ENCODE data around the gene RNF150.

The RNF150 gene

DNA sequence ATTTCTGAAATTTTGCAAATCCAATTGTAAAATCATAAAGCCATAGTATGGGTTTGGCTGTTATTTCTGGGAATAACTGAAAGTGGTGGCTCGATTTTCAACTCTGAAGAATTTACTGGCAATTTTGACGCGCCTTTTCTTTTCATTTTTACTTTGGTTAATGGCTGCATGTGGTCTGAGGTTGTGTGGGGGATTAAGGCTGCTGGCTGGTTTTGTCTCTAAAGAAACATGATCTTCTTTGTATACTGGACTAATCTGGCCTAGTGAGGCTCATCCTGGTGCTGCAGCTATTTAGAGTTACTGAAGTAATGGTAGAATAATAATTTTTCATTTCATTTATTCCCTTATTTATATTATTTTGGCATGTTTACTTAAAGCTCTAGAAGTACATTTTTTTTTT, 164.0 kb downstream of the RNF150 start:
- no peak for DNase-seq

DNA sequence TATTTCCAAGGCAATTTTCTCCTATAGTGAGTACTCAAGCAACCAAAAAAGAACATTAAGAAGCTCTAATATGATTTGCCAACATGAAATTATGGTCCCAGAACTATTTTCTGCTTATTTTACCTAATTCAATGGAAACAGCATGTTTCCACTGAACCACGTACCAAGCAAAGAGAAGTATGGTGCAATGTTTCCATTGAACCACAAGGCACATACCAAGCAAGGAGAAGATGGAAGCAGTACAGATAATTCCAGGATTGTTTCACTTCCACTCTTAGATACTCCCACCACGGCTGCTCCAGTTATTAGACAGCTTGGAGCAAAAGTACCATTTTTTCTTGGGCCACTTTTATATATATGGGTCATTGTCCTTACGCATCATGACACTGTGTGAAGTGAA, 164.9 kb downstream of the RNF150 start:
- no peak for DNase-seq

DNA sequence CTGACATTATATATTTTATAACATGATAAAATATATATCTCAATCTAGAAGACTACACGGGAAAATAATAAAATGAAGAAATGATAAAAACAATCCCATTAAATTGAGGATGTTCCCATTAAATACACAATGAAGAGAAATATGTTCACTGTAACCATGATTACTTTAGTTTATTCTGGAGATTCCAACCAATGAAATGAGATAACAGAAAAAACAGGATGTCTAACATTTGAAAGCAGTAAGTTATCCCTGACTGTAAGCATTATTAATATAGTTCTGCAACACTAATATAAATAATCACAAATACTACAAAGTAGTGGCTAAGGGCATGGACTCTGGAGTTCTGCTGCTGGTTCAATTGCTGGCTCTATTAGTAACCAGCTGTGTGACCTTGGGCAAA, 169.4 kb downstream of the RNF150 start:
- no peak for DNase-seq

DNA sequence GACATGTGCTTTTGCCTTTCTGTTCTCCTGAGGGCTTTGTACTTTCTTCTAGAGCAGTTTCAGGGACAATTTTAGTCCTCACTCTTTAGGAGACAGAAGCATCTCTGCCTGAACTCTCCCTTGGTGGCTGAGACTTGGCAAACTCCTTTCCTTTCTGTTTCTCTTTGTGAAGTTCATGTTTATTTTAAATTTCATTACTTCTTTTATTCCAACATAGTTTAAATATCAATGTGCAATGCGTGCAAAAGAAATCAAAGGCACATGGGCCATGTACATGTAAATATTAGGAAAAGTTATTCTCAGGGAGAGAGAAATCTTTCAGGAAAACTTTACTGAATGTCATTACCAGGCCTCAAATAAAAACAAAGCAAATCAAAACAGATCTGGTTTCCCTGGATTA, 177.6 kb downstream of the RNF150 start:
- peak; percentile 61 for DNase-seq

DNA sequence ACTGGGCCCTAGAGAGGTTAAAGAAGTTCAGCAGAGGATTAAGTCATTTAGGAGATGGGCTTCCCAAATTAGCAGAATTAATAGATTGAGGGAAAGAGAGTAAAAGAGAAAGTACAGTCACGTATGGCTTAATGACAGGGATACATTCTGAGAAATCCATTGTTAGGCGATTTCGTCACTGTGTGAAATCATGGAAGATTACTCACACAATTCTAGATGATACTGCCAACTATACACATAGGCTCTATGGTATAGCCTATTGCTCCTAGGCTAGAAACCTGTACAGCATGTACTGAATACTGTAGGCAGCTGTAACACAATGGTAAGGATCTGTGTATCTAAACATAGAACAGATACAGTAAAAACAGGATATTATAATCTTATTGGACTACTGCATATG, 180.6 kb downstream of the RNF150 start:
- no peak for DNase-seq

DNA sequence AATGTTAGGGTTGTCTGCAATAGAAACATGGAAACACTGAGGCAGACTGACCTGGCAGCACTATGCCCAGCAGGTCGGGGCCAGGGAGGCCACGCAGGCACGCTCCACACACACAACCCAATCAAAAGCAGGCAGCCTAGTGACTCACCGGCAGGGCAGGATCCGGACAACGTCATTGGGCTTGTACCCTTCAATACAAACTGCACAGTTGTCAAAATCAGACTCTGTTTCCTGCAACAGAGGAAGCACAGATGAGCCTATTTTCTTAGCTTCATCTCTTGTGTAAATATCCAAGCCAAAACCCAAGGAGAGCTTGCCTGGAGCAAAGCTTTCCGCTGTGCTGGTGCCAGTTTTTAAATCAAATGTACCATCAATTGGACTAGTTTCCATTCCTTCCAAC, 185.8 kb downstream of the RNF150 start:
- DNase-seq = no peak

DNA sequence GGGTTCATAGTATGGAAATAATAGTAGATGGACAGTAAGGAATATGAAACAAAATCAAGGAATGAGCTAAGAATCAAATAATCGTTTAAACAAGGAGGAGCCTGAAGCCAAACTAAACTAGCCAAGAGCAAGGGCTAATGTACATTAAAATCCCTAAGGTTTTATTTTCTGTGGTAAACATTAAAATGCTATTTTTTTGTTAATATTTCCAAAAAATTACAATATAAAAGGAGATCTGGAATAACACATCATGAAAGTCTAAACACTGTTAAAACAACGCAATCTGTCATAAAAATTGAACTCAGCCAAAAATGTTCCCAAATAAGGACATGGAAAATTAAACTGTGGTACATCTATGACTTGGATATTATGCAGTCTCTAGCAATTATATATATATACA, 188.2 kb downstream of the RNF150 start:
- no peak for DNase-seq

DNA sequence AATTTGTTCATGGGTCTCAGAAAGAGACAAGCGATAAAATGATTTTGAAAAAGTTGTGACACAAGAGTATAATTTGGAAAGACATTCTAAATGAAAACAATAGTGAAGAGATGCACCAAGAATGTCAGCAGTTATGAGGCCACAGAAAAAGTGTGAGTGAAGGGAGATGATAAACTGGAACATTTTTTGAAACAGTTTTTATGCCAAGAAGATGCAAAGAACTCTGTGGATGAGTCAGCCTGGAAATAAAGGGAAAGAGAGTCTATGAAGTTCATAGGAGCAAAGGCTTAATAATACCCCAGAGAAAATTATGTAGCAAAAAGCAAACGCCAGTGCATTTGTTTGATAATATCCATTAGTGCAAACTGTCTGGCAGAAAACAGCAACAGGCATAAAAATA, 188.7 kb downstream of the RNF150 start:
- peak; percentile 35 for DNase-seq

DNA sequence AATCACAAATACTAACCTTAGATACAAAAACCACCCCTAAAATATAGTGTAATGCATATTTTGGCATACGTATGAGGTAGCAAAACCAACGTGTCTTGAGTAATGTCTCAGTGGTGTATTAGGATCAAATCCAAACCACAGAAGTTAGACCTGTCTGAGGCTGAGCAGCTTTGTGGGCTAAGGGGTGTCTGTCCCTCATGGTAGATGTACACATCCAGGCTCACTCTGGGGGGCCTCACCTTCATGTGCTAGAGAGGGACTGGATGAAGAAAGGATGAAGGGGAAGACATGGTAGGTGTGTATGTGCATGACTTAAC, 189.1 kb downstream of the RNF150 start:
- DNase-seq = no peak

DNA sequence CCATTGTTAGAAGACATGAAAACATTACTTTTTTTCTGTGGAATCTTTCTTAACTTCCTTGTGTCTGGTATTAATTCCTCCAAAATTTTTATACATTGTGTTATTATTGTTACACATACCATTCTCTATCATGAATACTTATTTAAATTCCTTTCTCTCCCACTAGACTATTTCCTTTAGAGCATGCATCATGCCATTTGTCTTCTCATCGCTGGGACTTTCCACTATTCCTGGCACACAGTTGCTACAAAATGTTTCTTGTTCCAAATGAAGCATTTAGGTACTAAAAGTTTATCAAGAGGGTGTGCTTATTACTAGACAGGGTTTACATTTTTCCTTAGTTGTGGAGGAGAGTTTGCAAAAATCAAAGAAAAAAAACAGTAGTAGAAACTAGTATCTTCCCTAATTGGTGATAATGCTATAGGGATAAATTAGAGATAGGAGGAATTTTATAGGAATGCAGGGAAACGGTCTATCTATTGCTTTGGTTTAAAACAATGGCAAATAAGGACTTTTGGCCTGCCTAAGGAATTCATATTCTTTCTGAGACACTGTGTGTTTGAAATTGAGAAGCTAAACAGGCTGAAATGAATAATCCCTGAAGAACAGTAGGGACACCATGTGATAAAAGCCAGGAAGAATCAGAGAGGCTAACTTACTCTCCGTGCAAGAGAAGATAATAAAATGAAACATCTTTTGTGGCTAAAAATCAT, 189.6 kb downstream of the RNF150 start:
- DNase-seq = no peak

DNA sequence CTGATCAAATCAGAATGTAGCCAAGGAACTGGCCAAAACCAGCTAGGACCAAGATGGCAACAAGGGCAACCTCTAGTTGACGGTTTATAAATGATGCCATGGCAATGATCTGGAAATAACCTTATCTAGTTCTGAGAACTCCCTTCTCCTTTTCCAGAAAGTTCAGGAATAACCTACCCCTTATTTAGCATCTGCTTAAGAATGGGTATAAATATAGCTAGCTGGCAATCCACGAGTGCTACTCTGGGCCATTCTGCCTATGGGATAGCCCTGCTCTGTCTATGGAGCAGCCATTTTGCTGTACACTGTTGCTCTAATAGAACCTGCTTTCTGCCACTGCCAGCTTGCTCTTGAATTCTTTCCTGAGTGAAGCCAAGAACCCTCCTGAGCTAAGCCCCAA, 192.7 kb downstream of the RNF150 start:
- no peak for DNase-seq

DNA sequence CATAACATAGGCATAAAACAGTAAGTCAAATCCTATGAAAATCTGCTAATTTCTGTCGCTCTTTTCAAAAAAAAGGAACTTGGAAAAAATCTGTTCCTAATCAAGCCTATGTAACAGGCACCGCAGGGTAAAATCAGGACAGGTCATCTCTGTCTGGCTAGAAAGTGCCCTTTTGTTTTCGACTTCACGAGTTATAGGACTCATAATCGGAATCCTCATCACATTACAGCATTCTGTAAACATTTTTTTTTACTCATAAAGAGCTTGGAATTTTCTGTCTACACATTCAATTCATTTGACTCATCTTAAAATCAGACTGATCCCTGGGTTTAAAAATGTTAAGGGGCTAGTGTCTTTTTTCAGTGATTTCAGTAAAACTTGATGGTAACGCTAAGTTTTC, 195.4 kb downstream of the RNF150 start:
- DNase-seq = no peak

DNA sequence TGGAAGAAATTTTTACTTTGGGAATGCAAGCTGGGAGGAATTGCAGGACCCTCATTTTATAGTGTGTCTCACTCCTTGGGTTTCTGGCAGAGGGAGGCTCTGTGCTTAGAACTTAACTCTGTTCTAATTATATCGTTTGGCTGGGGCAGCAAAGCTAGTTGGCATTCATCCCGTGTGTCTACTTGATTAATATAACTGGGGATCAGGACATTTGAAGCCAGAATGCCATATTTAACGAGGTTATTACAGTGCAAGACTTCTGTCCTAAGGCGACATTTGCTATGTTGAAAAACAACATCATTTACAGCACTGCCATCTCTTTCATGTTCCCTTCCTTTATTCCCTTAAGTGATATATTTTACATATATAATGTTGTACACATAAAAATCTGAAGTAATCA, 198.0 kb downstream of the RNF150 start:
- DNase-seq = peak; percentile 63

DNA sequence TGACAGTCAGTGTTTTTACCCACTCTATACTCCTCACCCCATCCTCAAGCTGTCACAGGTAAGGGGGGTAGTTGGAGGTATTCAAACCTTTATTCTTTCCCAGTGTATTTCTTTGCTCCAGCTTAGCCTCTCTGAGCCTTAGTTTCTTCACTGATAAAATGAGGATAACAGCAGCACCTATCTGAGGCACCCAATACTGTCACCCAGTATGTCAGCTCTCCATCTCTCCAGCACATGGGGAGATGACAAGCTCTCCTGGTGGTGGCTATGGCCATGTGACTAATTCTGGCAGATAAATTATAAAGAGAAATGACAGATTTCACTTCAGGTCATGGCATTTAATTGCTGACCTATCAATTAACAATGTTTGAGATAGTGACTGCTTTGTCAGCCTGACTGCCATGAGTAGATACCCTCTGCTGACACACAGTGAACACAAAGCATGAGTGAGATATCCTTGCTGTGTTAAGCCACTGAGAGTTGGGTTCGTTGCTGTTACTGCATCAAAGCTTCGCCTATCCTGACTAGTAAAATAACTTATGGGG, 200.7 kb downstream of the RNF150 start:
- peak; percentile 78 for DNase-seq

DNA sequence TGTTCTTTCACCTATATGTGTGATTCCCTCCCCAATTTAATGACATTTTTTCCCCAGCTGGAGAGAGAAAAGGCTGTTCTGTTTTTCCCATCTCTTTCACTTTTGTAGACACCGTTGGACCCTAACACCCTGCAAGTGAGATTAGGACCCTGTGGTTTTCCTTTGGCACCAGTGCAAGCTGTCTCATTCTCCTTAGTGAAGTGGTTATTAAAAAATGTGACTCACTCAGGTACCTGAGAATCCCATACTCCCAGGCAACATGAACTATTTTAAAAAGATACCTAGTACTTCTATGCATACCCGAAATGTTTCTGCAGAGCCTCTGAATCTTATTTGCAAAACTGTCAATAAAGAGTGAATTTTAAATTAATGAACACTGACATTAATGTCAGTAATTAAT, 201.4 kb downstream of the RNF150 start:
- DNase-seq = peak; percentile 56

DNA sequence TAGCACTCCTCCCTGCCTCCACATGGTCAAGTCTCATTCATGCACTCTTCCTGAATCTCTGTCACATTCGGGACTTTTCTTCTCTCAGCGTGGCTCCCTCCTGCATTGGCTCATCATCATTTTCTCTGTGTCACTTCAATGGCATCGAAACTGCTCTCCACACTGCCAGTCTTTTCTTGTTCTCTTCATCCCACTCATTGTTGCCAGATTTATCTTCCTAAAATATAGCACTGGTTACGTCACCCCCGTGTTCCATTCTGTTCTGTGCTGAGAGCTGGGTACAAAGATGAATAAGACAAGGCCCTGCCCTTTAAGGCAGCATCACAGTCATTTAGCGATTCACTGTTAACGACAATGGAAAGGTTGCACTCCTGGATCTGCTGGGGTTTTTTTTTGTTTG, 202.7 kb downstream of the RNF150 start:
- DNase-seq = no peak

DNA sequence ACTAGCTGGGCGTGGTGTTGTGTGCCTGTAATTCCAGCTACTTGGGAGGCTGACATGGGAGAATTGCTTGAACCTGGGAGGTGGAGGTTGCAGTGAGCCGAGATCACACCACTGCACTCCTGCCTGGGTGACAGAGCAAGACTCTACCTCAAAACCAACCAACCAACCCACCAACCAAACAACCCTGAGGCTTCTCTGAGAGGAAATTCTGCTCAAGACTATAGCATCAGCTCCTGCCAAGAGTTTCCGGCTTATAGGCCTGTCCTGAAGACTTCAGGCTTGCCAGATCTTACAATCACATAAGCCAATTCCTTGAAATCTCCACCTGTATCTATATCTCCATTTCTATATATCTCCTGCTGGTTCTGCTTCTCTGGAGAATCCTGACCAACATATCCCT, 203.3 kb downstream of the RNF150 start:
- DNase-seq = no peak

DNA sequence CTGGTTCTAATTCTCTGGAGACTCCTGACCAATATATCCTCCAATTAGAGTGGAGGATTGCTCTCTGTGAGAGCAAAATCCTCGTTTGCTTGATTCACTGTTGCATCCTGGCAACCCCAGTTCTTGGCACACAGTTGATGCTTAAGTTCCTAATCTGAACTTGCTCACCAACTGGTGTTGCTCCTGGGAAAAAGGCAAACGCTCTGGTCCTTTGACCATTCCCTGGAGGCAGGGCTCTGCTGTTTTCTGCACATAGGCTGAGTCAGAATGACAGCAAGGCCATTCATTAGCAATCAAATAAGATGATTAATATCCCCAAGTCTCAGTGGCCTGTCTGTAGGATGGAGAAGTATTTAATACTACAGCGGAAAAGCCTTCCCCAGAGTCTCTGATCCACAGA, 204.4 kb downstream of the RNF150 start:
- DNase-seq = no peak

DNA sequence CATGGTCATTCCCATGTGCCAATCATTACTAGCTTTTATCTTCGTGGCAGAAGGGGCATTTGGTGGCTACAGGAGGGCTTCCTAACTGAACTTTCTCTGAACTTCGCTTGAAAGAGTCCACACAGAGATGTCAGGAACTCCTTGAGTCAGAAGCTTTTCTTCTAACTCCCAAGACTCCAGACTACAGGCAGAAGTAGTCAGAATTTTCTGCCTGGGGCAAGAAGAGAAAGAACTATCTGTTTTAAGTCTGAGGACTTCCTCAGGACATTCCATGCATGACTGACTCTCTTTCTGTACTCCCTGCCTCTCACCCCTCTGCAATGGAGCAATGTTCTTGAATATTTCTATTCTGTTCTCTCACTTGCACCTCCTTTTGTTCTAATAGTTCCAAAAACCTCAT, 206.6 kb downstream of the RNF150 start:
- DNase-seq = no peak

DNA sequence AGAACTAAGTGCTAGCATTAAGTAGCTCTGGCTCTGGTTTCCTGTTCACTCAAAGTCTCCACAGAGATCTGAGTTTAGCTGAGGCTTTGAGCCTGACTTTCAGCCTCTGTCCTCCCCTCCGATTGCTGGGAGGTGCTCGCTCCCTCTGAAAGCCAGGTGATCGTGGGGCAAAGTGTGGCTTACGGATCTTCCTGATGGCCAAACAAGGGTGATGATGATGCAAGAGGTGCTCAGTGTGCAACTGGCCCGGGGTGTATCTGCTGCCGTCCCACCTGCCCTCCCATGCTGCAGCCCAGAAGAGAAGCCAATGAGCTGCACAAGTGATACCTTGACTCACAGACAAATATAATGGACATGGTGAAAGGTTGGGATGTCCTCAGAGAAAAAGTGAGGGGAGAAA, 207.9 kb downstream of the RNF150 start:
- DNase-seq = no peak

DNA sequence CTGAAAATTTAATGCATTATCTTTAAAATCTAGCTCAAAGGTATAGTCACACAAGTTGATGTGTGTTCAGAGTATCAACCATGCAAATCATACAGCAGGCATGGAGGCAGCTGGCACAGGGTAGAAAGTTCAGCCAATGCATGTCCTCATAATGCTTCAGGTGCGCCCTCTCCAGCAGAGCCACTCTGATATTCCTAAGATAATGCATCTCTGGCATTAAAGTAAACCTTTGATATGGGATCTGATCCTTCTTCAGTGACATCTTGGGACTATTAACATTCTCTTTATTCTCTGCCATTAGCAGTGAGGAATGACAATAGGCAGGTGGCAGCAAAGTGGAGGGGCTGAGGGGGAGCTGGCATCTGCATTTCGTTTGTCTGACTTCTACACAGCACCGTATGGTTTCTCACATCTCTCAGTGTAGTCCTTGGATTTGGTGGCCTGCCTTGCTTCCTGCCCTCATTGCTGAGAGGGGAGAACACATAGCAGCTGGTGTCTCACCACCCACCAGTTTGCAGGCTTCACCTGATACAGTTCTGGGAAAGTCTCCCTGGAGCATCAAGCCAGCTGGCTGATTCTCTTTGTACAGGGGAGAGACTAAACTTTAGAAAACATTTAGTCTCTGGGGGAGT, 208.4 kb downstream of the RNF150 start:
- DNase-seq = no peak

DNA sequence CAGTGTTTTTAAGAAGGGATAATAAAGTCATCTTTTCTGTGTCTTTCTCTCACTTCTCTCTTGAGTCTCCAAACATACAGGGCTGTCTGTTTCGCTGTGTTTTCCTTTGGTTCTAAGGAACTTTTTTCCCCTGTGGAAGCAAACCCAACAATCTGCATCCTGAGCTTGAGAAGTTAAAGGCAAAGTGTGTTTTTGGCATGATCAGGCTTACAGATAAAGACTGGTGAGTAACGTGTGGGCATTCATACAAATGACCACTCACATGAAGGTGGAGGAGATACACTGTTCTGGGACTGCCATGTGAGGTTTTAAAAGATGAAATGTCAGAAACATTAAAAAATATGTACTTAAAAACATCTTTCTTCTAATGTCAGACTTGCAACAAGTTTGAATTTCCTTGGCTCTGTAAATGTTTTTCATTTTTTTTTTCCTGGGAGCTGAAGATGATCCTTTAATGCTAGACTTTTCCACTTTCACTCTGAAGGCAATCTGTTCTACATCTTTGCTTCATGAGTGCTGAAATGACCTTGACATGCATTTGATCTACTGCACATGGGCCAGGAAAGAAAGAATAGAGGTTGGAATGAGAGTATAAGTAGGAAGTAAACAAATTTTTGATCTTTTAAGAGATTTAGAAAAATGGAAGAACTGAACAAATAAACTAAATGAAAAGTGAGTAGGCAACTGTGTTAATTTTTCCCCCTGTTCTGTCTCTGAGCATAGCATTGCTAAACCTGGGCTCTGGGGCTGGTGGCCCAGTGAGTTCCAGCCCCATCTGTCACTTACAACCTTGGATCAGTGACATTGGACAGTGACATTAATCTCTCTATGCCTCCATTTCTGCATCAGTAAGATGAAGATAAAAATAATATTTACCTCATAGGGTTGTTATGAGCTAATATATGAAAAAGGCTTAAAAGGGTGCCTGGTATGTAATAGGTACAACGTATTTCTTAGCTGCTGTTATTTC, 226.0 kb downstream of the RNF150 start:
- DNase-seq = no peak

DNA sequence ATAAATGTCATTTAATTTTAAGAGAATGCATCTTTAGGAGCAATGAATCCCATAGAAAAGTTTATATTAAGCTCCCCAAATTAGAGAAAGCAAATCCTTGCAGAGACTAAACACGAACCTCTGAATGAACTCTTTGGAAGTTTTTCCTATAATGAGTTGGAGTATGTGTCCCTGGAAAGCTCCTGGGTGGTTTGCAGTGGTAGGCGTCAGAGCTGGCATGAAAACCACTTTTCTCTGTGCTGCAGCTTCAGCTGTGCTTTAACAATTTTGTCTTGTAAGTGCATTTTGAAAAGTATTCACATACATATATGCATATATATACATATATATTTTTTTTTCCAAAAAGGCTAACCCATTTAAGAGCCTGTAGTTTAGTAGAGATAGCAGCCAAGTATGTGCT, 228.4 kb downstream of the RNF150 start:
- DNase-seq = no peak

Measured in eye (tissue), 1 donor.